Measurements from ENCODE around the gene ALG8.

ALG8 gene

DNA sequence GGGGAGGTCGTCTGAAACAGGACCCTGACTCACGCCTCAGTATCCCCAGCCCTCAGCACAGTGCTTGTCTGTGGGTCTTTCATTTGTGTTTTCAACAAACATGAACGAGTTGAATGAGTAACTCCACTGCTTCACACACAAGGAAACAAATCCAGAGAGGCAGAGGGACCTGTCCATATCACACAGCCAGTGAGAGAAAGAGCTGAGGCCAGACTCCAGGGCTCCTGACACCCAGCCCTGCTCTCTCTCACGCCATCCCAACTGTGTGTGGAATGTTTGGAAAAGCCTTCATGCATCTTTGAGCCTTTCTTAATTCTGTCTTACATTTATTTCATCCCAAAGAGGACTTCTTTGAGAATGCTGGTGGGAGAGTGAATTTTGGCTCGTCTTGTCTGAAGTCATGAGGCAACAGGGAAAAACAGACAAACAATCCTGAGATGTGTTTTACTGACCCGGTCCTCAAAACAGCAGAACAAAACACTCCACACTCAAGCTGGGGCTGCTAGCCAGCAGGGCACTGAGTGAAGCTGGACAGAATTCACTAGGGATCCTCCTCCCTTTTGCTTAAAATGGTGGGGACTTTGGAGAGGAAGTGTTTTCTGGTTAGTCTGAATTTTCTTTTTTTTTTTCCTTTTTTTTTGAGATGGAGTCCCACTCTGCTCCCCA is 19.7 kb upstream of the ALG8 start:
- no peak for DNase-seq

DNA sequence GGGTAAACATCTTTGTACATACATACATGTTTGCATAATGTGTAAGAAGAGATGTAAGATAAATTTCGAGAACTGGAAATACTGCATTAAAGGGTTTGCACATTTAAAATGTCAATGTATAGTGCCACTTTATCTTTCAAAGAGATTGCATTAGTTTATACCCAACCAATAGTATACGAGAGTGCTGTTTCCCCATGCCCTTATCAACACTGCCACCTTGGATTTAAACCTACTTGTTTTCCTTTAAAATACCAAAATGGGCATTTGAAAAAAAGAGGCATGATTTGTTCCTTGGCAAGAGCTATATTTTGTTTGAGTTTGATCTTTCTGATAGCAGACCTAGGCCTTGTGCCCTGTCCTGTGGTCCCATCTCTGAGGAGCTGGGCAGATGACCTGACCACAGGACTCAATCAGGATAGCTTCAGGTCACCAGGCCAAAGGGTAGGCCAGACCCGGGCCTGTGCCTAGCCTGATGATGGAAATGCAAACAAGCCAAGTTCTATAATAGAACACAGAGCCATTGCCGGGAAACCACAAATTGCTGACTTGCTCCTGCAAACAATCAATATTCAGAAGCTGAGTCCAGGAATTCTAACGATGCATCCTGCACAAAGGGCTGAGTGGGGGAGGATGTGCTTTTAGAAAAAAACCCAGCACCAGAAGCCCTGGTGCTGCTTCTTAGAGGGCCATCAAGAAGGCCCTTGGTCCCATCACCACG is 16.9 kb upstream of the ALG8 start:
- no peak for DNase-seq

GRCh38 chr11:78151804-78152203 is 12.4 kb upstream of the ALG8 start:
- DNase-seq: no peak

DNA sequence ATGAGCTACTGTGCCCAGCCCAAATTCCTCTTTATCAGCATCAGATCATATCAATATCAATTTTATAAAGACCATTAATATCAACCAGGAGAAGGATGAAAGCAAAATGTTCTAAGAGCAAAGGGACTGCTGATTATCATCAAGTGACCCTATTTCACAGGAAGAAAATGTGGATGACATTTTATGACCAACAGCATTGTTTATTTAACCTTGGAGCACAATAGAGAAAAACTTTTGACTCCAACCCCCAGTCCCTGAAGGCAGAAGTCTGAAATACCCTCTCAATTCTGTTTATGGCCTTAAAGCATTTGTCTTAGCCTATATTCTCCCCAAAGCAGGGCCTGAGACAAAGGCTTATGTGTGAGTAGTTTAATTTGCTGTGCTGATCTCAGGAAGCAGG is 11.3 kb upstream of the ALG8 start:
- DNase-seq: no peak

GRCh38 chr11:78150346-78150745 is 10.9 kb upstream of the ALG8 start:
- DNase-seq: no peak

DNA sequence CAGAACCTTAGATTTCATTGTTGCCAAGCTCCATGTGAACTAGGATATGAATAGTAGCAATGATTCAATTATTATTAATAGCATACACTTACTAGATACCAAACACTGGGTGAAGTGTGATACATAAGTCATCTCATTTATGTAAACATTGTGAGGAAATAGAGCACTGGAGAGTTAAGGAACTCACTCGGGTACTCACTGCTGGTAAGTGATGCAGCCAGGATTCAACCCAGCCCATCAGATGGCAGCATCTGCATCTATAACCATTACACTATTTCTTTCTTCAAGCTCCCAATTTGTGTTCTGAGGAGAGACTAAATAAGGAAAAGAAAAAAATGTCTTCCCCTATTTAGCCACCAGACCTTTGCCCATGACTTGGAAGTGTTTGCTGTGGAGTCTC is 10.2 kb upstream of the ALG8 start:
- peak; percentile 15 to 55 (median 46) for DNase-seq

GRCh38 chr11:78147807-78148206 is 8.4 kb upstream of the ALG8 start:
- no peak for DNase-seq

- no peak for DNase-seq
Measured at GRCh38 chr11:78145511-78146025, 6.1 kb upstream of the ALG8 start.

DNA sequence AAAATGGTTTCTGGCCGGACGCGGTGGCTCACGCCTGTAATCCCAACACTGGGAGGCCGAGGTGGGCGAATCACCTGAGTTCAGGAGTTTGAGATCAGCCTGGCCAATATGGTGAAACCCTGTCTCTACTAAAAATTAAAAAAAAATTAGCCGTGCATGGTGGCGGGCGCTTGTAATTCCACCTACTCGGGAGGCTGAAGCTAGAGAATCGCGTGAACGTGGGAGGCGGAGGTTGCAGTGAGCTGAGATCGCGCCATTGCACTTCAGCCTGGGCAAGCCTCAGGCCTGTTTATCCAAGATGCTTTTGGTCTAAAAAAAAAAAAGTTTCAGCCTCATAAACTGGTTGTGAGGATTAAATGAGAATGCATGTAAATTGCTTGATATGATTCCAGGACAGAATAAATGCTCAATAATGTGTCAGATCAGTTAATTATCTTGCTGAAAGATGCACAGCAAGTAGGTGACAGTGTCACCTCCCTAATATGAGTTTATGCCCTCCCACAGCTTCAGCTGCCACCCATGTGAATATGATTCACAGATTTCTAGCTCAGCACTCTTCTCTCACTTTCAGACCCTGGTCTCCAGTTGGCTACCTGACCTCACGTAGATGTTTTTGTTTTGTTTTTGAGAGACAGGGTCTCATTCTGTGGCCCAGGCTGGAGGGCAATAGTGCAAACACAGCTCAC is 1.1 kb upstream of the ALG8 start:
- peak in 3 of 4 experiments; percentile 12 to 23 (median 16) for DNase-seq

DNA sequence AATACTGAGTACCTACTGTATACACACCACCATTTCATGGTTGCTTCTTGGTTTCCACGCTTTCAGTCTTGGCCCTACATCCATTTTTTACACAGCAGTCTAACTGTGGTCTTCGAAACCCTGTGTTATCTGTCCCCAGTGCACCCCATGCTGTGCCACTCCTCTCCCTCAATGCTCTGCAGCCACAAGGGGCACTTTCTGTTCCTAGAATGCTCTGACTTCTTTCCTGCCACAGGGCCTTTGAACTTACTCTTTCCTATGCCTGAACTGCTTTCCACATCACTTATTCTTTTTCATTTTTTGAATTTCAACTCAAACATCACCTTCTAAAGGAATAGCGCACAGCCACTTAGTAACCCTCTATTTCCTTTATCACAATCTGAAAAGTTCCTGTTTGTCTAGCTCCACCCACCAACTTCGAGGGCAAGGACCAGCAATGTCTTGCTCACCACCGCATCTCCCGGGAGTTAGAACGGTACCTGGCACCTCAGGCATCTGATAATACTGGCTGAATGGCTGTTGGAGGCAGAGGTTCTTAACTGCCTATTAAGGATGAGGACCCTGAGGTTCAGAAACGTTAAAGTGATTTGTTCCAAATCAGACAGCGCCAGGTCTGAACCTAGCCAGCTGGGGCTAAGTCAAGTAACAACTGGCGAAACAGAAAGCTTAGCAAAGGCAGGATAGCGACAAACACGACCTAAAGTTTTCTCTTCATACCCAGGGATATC is 568 bp downstream of the ALG8 start:
- peak; percentile 30 to 59 (median 50) for DNase-seq

GRCh38 chr11:78138291-78138690 is 1.1 kb downstream of the ALG8 start:
- no peak for DNase-seq

GRCh38 chr11:78132475-78132874 is 7.0 kb downstream of the ALG8 start:
- DNase-seq: no peak

- DNase-seq: no peak
Measured at GRCh38 chr11:78131956-78132355, 7.5 kb downstream of the ALG8 start.

- no peak for DNase-seq
Measured at GRCh38 chr11:78127403-78127802, 12.0 kb downstream of the ALG8 start.

DNA sequence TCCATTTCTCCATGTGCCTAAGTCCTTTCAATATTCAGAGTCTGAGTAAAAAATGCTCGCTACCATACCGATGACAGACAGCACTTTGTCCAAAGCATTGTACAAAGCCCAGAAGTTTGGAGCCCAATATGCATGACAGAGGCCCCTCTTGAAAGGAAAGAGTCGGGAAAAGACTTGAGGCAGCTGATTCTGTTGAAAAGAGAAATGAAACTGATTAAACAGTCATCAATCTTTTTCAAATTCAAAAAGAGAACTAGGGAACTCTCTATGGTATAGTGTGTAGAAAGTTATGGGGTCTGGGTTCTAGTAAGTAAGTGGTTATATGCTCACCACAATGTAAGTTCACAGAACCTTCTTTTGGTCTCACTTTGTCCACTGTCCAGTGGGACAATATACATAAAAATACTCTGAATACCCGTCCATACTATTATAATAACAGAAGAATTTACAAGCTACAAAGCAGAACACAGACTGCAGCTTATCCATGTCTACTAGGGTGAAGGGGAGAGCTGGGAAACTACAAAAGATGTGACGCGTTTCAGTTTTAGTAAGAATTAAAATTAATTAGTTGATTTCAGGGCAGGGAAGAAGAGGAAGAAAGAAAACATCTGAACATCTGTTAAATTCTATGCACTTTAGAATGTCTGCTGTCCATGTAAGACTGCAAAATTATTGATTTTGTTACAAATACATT is 26.7 kb downstream of the ALG8 start:
- no peak for DNase-seq

- DNase-seq: no peak
Measured at GRCh38 chr11:78111298-78111697, 28.1 kb downstream of the ALG8 start.

DNA sequence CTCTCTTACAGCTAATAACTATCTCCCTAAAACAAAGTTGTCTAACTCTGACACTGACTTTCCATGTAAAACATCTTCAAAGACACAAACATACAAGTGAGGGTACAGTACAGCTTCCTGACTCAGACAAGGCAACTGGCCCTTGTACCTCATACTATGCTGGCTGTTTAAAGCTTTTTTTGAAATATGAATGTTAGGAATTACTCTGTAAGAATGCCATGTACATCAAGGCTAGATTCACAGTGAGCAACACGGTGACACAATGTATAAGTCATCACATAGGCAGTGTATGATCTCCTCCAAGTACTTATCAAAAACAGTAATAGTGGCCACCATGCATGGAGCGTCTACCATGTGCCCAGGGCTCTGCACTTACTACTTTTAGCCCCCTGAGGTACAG is 28.6 kb downstream of the ALG8 start:
- no peak for DNase-seq

- DNase-seq: no peak
Measured at GRCh38 chr11:78110351-78110750, 29.1 kb downstream of the ALG8 start.

- DNase-seq: no peak
Measured at GRCh38 chr11:78109081-78110015, 30.1 kb downstream of the ALG8 start.

- peak in 1 of 4 experiments; percentile 11 for DNase-seq
Measured at GRCh38 chr11:78100676-78101472, 38.6 kb downstream of the ALG8 start.
